CD4-positive, alpha-beta T cell treated with Interleukin-17A for 4 hours (primary cell): ENCODE results near the gene CFAP54.
"Not testable (repeated sequence)": the region's sequence is repeated elsewhere in the genome, so short reads cannot be mapped to it uniquely, and the experiment has no call there.

Source experiments
- DNase-seq: peaks from one replicate; pipeline ENCODE4 v3.0.0-alpha.2; 2020; ENCODE audit warnings: mixed read lengths

Gene CFAP54

DNA sequence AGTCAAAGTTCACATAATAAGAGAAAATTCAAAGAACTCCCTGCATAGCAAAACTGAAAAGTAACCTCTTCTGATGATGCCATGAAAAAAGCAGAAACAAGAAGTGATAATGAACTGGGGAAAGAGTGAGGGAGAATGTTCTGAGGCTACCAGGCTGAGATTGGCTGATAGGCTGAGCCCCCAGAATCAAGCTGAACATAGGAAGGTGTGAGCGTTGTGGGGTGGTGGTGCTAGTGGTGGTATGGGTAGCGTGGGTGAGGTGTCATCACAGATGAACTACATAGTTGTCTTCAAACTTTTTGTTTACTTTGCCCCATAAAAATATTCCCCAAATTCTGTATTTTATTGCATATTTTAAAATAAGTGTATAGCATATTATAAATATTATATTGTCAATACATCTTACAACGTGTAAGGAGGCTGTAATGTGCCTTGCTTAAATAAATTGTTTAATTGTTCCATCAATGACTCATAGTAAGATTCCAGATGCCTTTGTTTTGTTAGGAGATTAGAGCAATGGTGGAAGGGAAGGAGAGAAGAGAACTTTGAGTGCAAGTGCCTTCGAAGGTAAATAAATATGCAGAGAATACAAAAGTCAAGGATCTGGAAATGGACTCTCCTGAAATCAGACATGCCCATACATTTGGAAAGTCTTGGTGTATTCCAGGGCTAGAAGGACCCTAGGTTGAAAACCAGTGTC, 15.8 kb upstream of the CFAP54 start:
- no peak for DNase-seq

DNA sequence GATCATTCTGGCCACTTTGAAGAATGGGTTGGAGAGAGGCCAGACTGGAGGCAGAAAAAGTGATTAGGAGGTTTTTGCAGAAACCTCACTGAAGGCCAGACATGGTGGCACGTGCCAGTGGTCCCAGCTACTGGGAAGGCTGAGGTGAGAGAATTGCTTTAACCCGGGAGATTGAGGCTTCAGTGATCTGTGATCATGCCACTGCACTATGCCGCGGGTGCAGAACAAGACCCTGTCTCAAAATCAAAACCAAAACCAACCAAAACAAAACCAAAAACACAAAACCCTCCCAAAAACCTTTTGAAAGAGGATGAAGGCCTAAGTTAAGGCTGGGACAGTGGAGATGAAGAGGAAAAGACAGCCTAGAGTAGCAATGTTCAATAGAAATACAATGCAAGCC, 15.2 kb upstream of the CFAP54 start:
- no peak for DNase-seq

DNA sequence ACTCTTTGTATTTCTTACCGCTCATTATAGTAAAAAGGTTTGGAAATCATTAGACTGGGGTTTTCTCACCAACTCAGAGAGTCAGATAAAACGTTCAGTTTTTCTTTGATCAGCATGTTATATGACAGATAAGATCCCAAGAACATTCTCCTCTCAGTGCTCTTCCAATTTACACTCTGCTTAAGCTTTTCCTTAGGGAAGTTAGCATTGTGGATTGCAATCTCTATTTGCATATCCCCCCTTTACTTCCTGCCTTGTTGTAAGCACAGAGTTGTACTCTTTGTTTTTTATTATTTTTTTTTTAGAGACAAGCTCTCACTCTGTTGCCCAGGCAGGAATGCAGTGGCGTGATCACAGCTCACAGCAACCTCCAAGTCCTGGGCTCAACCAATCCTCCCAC, 11.4 kb upstream of the CFAP54 start:
- DNase-seq: no peak

DNA sequence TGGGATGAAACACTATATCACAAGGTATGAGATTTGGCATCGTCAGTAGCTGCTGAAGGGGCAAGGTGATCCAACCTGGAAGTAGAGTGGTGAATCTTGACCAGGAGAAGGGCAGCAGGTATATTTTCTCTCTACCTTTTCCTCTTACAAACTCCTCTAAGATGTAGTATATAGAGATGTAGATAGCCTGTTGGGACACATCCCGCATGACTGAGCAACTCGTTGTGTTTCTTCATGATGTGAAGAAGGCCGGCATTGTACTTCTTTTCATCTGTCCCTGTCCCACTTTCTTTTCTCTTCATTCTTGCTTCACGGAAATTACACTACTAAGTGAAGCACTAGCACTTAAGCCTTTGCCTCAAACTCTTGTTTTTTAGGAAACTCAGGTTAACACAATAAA, 7.3 kb upstream of the CFAP54 start:
- no peak for DNase-seq

DNA sequence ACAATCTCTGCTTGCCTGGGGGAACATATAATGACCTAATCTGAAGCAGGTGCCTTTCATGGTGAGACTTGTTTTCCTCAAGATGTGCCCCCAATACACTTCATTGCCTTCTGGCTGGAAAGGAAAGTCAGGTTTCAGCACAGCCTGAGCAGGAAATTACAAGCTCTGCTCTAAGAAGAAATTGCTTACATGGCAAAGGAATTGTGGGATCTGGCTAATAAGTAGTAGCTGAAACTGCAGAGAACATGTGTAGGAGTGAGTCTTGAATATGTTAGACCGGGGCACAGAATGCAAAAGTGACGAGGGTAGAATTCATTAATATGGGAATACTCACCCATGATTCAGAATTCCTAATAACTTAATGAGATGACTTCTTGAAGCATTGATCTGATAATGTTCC, 6.3 kb upstream of the CFAP54 start:
- no peak for DNase-seq

DNA sequence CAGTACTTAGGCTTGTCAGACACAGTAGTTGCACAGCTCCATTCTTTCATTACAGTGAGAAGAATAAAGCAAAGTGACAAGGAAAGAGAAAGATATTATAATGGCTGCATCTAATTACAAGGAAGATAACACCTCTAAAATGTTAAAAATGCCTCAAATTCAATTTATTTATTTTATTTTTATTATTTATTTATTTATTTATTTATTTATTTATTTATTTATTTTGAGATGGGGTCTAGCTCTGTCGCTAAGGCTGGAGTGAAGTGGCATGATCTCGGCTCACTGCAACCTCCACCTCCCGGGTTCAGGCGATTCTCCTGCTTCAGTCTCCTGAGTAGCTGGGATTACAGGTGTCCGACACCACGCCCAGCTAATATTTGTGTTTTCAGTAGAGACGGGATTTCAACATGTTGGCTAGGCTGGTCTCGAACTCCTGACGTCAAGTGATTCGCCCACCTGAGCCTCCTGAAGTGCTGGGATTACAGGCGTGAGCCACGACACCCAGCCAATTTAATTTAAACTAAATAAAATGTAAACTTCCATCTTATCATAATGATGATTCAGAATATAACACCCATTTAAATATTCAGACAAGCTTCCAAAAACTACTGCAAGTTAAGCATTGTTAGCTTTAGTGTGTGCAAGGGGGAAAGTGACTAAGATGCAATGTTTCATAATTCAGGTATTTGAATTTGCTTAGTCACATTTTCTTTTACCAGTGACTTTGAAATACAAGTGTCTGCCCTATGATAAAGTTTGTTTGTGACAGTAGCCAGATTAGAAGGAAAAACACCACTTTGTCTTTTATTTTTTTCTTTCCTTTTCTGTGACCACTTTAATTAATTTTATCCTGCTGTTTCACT, 2.4 kb upstream of the CFAP54 start:
- no peak for DNase-seq

DNA sequence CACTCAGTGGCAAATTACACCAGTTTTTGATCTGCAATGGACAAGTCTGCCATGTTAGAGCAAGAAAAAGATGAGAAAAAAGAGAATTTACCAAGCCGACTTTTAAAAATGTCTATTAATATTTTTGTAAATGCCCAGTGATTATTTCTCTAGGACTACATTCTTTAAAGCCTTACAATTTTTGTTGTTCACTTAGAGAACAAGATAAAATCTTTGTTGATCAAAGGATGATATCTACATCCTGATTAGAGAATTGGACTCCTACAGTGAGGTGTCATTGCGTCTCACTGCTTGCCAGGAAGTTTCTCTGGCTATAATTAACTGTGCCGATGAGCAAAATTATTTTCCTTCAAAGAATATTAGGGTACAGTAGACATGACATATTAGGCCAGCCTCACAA, 1.7 kb upstream of the CFAP54 start:
- no peak for DNase-seq

DNA sequence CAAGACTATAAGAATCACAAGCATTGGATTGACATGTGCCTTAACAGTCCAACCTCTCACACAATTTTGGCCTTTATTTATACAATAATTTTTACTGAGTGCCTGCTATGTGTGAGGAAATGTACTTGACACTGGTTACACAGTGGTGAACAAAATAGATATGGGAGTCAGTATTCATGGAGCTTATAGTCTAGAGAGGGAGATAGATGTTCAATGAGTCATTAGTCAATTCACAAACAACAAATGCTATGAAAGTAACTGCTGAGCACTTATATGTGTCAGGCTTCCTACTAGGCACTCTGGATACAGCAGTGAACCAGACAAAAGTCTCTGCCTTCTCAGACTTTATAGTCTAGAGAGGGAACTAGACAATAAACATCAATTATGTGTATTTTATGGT, 3.7 kb downstream of the CFAP54 start:
- no peak for DNase-seq

DNA sequence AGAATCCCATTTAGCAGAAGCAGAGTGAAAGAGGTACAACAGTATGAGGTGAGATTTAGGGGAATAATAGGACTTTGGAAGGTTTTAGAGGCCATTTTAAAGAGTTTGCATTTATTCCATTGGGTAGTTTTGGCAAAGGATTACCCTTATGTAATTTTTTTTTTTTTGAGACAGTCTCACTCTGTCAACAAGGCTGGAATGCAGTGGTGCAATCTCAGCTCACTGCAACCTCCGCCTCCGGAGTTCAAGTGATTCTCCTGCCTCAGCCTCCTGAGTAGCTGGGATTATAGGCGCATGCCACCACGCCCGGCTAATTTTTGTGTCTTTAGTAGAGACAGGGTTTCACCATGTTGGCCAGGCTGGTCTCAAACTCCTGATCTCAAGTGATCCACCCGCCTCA, 4.8 kb downstream of the CFAP54 start:
- not testable (repeated sequence) for DNase-seq

DNA sequence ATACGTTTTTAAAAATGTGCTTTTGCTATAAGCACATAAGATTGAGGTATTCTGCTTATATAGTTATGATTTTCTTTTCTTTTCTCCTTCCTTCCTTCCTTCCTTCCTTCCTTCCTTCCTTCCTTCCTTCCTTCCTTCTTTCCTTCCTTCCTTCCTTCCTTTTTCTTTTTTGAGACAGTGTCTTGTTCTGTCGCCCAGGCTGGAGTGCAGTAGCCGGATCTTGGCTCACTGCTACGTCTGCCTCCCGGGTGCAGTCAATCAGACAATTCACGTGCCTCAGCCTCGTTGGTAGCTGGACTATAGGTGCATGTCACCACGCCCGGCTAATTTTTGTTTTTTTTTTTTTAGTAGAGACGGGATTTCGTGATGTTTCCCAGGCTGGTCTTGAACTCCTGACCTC, 5.8 kb downstream of the CFAP54 start:
- DNase-seq: no peak

DNA sequence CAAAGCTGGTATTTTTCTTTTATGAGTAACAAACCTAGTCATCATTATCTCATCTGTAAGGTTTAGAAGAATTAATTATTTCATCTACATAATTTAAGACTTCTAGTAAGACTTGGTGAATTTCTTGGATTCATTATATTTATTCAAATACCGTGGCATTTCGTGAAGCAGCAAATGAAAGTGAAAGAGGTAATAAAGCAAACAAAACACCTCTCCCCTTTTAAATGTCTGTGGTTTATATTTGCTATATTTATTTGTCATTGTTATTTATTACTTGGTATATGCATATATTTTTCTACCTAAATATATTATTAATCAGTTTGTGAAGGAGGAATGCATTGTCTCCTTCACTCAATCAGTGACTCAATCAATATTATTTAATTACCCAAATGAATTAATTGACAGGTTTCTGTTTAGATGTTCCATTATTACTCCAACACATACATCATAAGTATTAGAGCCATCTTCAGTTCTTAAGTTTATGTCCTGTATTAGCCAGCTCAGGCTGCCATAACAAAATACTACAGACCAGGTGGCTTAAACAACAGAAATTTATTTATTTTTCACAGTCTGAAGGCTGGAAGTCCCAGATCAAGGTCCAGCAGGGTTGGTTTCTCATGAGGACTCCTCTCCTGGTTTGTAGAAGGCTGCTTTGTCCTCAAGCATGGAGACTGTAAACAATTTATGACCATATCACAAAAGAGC, 6.6 kb downstream of the CFAP54 start:
- no peak for DNase-seq

DNA sequence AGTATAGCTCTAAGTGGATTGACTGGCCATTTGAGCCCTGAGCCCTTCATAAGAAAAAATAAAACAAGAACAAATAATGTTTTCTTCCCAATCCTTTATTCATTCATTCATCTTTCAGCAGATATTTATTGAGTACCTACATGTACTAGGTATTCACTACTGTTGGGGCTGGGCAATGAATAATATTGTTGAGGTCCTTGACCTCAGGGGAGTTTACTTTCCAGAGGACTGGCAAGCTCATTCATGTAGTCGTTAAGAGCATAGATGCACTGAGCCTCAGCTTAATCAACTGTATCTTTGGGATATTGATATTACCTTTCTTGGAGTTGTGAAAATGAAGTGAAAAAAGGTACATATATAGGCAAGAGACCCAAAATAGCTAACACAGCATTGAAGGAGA, 7.6 kb downstream of the CFAP54 start:
- no peak for DNase-seq

DNA sequence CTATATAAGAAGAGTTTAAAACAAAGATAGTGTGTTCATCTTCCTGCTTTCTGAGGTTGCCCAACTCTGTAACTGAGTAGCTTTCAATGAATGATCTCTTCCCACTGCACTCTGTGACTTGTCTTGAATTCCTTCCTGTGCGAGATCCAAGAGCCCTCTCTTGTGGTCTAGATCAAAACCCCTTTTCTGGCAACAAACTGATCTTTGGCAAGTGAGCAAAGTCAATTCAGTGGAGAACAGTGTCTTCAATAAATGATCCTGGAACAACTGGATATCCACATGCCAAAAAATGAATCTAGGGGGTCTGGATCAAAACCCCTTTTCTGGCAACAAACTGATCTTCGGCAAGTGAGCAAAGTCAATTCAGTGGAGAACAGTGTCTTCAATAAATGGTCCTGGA, 8.5 kb downstream of the CFAP54 start:
- DNase-seq: no peak

DNA sequence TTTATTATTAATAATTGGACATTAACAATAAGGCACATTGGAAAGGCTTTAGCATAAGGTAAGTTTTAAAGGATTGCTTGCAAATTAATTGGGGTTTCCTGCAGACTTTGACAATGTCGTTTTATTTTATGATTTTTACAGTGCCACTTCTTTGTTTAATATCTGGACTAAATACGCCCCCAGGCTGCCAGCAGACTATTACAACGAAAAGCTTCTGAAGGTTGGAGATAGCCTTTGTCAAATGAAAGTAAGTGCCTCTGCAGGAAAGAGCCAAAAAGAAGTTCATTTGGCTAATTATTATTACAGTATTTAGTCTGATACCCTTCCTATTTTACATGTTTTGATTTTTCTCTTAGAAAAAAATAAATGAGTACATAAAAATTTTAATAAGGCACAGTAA, 11.3 kb downstream of the CFAP54 start:
- DNase-seq: no peak

DNA sequence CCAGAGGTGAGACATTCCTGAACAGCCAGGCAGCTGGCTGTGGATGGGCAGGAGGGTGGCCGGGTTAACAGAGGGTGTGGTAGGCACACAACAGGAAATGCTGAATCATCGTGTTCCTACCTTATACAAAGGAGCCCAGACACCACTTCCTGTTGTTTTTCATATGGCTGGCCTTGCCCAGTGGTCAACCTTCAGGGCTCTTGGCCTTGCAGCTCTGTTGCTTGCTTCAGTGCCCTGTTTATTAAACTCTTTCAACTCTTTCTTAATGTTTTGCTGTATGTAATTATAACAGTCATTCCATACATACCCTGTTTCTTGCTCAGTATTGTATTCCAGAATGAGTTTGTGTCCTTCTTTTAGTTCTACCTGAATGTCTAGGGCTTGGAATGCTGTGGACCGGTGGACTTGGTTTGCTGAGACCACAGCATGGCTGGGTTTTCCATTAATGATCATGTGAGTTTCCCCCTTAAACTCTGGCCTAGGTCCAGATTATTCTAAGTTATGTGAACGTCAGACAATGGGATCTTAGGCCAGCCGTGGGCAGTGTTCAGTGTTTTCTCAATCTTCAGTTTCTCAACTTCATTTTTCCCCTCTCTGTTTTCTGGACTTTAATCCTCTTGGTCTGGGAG, 11.9 kb downstream of the CFAP54 start:
- DNase-seq: peak; percentile 61

DNA sequence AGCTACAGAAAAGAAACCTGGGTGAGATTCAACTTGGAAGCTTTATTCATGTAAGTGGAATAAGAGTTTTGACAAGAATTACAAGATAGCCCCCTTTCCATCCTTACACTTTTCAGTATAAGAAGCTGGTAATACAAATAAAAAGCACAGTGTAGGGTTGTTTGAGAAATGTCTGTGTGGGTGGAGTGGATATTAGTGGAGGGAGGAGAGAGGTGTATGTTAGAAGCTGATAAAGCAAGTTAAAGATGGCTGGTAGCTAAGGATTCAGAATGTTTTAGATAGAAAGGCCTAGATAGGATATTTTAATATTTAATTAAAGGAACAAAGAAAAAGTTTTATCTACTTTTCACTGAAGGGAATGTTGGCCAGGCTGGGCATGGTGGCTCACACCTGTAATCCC, 12.5 kb downstream of the CFAP54 start:
- no peak for DNase-seq

DNA sequence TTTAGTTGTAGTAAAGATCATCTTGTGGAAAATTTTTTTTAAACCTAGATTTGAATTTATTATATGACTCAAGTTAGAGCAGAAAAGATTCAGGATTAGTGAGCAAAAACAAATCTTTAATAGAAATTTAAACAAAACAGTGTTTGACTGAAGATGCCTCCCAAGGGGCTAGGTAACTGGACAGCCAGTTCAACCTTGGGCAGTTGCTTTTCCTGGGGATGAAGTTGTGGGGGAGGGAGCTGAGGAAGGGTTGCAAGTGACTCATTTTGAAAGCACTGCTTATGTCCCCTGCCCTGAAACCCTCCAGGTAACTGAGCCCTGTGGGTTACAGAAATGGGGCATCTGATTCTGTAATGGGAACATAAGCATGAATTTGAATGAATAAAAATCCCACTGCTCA, 13.1 kb downstream of the CFAP54 start:
- peak; percentile 37 for DNase-seq

DNA sequence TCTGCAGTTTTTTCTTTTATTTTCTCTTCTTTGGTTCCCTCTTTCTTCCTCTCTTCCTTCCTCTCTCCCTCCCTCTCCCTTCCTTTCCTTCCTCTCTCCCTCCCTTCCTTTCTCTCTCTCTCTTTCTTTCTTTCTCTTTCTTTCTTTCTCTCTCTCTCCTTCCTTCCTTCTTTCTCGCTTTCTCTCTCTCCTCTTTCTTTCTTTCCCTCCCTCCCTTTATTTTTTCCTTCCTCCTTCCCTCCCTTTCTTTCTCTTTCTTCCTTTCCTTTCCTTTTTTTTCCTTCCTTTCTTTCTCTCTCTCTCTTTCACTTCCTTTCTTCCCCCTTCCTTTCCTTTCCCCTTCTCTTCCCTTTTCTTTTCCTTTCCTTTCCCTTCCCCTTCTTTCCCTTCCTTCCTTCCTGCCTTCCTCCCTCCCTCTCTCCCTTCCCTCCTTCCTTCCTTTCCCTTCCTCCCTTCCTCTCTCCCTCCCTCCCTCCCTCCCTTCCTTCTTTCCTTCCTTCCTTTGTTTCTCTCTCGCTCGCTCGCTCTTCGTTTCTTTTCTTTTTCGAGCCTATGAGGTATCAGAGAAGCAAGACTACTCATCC, 13.7 kb downstream of the CFAP54 start:
- no peak for DNase-seq

DNA sequence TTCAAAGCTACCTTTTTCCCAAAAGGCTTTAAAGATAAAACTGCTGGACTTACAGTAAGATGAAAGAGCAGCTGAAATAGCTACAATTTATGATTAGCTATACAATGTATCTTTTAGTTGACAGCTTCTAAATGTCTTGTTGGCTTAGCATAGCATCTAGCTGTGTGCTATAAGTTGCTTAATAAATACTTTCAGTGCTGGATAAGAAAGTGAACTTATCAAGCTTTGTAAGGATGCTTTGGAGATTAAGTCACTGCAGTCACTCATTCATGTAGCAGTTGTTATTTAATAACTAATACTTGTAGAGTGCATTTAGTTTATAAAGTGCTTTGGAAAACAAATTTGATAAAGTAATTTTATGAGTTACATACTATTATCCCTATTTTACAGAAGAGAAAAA, 14.6 kb downstream of the CFAP54 start:
- DNase-seq: no peak

DNA sequence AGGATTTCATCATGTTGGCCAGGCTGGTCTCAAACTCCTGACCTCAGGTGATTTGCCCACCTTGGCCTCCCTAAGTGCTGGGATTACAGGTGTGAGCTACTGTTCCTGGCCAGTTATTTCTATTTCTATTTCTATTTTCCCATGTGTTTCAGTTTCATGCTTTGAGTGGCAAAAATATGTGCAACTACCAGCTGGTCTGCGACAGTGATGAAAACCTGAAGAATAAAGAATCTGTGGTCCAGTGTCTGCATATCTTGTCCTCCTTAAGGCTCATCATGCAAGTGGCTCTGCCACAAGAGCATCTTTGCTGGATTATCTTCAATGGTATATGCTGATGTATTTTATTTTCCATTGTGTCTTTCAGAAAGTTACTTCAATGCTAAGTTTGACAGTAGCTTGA, 17.4 kb downstream of the CFAP54 start:
- no peak for DNase-seq

DNA sequence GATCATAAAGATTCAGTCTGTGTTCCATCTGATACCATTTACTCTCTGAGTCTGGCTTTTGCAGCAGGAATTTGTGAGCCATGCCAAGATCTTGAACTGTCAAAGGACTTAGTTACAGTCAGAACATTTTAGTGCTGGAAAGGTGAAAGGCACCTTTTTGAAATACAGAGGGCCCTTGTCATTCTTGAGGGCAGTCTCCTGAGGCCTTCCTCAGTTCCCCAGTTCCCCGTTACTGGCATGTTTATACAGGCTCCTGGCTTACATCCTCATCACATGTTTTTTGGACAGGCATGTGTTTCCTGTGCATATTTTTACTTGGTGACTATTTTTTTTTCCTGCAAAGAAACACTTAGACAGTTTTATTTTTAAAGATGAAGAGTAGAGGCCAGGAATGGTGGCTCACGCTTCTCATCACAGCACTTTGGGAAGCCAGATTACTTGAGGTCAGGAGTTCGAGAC, 21.0 kb downstream of the CFAP54 start:
- DNase-seq: no peak

DNA sequence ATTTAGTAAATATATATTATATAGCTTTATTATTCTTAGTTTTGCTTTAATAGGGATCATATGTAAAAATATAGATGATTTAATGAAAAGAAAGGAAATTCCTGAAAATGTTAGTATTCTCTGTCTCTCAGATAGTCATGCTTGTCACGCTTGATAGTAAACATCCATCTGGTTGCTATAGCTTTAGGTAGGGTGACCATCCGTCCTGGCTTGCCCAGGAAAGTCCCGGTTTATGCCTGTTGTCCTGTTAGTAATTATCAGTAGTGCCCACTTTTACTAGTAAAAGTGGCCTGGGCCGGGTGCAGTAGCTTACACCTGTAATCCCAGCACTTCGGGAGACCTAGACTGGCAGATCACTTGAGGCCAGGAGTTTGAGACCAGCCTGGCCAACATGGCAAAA, 23.8 kb downstream of the CFAP54 start:
- no peak for DNase-seq

DNA sequence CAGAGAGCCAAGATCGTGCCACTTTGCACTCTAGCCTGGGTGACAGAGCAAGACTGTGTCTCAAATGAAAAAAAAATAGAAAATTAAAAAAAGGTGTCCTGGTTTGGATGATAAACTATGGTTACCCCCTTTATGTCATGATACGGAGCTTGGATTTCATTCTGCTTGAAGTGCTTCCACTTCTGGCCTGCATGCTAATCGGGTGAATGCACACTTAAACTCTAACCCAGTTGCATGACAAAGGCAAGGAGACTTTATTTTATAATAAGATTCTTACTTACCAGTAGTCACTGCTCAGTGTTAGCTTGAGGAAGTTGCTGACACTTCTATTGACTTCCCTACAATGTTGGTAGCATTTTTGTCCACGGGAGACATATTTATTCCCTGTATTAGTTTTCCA, 24.3 kb downstream of the CFAP54 start:
- DNase-seq: no peak
